Measurements from ENCODE around the gene EIF2AK3. TPM values are rescaled to one million over a fixed set of nuclear protein-coding genes. Genes with fewer than 3 reads are reported as not detected.
A peak's percentile ranks its signal among the peaks of the same experiment; 100 is the strongest.

Gene EIF2AK3
- total and polyA plus RNA-seq, 2 of the 13 experiments (the other 11 are each of a cell fraction or from before 2014, with no cell fraction given) = 10.3 to 30.6 TPM

DNA sequence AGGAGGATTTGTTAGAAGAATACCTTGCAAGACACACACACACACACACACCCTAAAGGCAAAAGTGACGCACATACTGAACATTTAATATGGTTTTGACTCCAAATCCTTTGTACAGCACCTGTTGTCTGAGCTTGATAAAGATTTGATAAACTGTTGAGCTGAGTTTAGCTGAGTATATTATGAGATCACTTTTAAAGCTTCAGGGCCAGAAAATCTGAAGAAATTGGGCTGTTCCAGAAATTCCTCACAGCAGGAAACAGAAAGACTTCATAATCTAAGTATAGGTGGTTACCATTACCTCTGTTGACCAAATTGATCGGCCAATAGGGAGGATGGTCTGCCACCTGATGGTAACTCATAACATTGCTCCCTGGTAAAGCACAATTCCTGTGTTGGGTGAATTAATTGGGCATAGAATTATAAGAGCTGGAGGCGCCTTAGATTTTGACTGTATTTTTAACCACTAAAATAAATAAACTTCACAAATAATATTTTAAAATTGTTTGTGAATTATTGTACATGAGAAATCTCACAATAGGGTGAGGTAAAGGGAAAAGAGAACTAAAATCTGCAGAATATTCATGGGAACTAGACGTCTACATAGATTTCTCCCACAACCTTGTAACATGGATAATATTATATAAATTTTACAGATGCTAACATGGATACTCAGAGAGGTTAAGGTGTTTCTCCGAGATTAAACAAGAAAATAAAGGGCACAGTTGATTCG is 42.4 kb upstream of the EIF2AK3 start:
- H3K4me2 ChIP-seq (ENCODE audit: low read depth, low read length) = no peak overlapping the region
- FAIRE-seq = peak; percentile 43
- no TSS peak for BruUV-seq (replicated peaks)
- H3K4me3 ChIP-seq (replicated peaks in 1 of 3; ENCODE audit: insufficient read depth in 1 of 3, low read depth in 2 of 3, low read length in 3 of 3) = no peak overlapping the region
- ChIA-PET CTCF (ENCODE audit: low intra/inter-chr PET ratio, low total read pairs) (interaction anchor here (6.6 kb wide), 1 partner anchor 78 kb away, joined by 139 read pairs; no protein-coding TSS in a partner anchor), POLR2A (interaction anchor here (1.5 to 1.7 kb wide), 3 partner anchors 10 to 42 kb away, joined by 4 to 7 read pairs (median 6); partner anchors contain the start of genes EIF2AK3 and RPIA)
- DNase-seq (ENCODE audit: low spot score) = peak; percentile 58
- intact Hi-C loops (cut with micrococcal nuclease; ENCODE audit: unreplicated experiment) (loop anchor here (1.0 kb wide), 3 partner anchors 22 to 78 kb away; partner anchors contain the start of genes EIF2AK3 and RPIA), in situ Hi-C loops (cut with HindIII; ENCODE audit: extremely low pct_ligation_motif_present, low pct_unique_long_range_greater_than_20kb) (loop anchor here (5.0 kb wide), 1 partner anchor 77 kb away; no protein-coding TSS in a partner anchor)
- no peaks in the 10 kb centered on the region for H3K36me3 ChIP-seq (replicated peaks in 1 of 2; ENCODE audit: control insufficient read depth in 1 of 2, insufficient read depth in 2 of 2, low read length in 2 of 2)
- no peak overlapping the region for H3K27ac ChIP-seq (ENCODE audit: extremely low read length, insufficient read depth, low read length)
- H3K27me3 ChIP-seq (ENCODE audit: control insufficient read depth in 1 of 2, insufficient read depth in 2 of 2, low read length in 2 of 2) = no peaks in the 10 kb centered on the region
- peaks cover 13% of the 10 kb centered on the region for H3K4me1 ChIP-seq (ENCODE audit: insufficient read depth, low read length)
- H2AFZ ChIP-seq (ENCODE audit: low read length) = no peak overlapping the region
- H3K9me3 ChIP-seq (ENCODE audit: low read length) = no peaks in the 10 kb centered on the region
- ATAC-seq = peak; percentile 84
- H4K20me1 ChIP-seq (ENCODE audit: insufficient read depth, low read length) = no peaks in the 10 kb centered on the region
- H3K9ac ChIP-seq (ENCODE audit: insufficient read depth, low read depth, low read length) = no peak overlapping the region
- 54% methylated on average over 6 of the region's 6 CpGs for WGBS (ENCODE audit: low lambda C conversion rate)
- no peaks in the 10 kb centered on the region for H3K79me2 ChIP-seq (ENCODE audit: insufficient read depth, low read length)
- TF ChIP-seq ZIK1 (CRISPR knock-in tag; IDR thresholded peaks at IDR 0.05; ENCODE audit: borderline replicate concordance, low read depth) (no peak), SAFB2 (CRISPR knock-in tag; IDR thresholded peaks at IDR 0.05; ENCODE audit: borderline replicate concordance, low read depth) (no peak), SNAI1 (CRISPR knock-in tag; IDR thresholded peaks at IDR 0.05; ENCODE audit: borderline replicate concordance) (0 out of 2 replicates have a peak, but pooled peaks have one; percentile 39), RAD21 (CRISPR knock-in tag; IDR thresholded peaks at IDR 0.05) (peak; percentile 59; the same call in 1 of the 2 replicates), ZNF792 (CRISPR knock-in tag; IDR thresholded peaks at IDR 0.05) (no peak), FOXA3 (CRISPR knock-in tag; IDR thresholded peaks at IDR 0.05) (0 out of 2 replicates have a peak, but pooled peaks have one; percentile 41), SMC3 (IDR thresholded peaks at IDR 0.05; ENCODE audit: low read length) (peak; percentile 86), ZNF207 (IDR thresholded peaks at IDR 0.05; ENCODE audit: borderline replicate concordance) (no peak), FOXA1 (IDR thresholded peaks at IDR 0.05) (no peak), FOXA1 (CRISPR knock-in tag; IDR thresholded peaks at IDR 0.05) (peak; percentile 33; the same call in 1 of the 2 replicates), STAG1 (CRISPR knock-in tag; IDR thresholded peaks at IDR 0.05) (peak; percentile 78), SRSF1 (optimal IDR thresholded peaks at IDR 0.05; ENCODE audit: low read depth, low read length) (no peak), PLRG1 (conservative IDR thresholded peaks at IDR 0.05) (no peak), ZNF644 (CRISPR knock-in tag; IDR thresholded peaks at IDR 0.05; ENCODE audit: low read depth) (peak; percentile 47; the same call in 1 of the 2 replicates)
- TF ChIP-seq, protein P1, sequence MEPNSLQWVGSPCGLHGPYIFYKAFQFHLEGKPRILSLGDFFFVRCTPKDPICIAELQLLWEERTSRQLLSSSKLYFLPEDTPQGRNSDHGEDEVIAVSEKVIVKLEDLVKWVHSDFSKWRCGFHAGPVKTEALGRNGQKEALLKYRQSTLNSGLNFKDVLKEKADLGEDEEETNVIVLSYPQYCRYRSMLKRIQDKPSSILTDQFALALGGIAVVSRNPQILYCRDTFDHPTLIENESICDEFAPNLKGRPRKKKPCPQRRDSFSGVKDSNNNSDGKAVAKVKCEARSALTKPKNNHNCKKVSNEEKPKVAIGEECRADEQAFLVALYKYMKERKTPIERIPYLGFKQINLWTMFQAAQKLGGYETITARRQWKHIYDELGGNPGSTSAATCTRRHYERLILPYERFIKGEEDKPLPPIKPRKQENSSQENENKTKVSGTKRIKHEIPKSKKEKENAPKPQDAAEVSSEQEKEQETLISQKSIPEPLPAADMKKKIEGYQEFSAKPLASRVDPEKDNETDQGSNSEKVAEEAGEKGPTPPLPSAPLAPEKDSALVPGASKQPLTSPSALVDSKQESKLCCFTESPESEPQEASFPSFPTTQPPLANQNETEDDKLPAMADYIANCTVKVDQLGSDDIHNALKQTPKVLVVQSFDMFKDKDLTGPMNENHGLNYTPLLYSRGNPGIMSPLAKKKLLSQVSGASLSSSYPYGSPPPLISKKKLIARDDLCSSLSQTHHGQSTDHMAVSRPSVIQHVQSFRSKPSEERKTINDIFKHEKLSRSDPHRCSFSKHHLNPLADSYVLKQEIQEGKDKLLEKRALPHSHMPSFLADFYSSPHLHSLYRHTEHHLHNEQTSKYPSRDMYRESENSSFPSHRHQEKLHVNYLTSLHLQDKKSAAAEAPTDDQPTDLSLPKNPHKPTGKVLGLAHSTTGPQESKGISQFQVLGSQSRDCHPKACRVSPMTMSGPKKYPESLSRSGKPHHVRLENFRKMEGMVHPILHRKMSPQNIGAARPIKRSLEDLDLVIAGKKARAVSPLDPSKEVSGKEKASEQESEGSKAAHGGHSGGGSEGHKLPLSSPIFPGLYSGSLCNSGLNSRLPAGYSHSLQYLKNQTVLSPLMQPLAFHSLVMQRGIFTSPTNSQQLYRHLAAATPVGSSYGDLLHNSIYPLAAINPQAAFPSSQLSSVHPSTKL (CRISPR knock-in tag; IDR thresholded peaks at IDR 0.05) = 0 out of 2 replicates have a peak, but pooled peaks have one; percentile 19
- TF ChIP-seq, protein P2, sequence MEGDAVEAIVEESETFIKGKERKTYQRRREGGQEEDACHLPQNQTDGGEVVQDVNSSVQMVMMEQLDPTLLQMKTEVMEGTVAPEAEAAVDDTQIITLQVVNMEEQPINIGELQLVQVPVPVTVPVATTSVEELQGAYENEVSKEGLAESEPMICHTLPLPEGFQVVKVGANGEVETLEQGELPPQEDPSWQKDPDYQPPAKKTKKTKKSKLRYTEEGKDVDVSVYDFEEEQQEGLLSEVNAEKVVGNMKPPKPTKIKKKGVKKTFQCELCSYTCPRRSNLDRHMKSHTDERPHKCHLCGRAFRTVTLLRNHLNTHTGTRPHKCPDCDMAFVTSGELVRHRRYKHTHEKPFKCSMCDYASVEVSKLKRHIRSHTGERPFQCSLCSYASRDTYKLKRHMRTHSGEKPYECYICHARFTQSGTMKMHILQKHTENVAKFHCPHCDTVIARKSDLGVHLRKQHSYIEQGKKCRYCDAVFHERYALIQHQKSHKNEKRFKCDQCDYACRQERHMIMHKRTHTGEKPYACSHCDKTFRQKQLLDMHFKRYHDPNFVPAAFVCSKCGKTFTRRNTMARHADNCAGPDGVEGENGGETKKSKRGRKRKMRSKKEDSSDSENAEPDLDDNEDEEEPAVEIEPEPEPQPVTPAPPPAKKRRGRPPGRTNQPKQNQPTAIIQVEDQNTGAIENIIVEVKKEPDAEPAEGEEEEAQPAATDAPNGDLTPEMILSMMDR (CRISPR knock-in tag; IDR thresholded peaks at IDR 0.05) = peak; percentile 80
- TF ChIP-seq, protein P3, sequence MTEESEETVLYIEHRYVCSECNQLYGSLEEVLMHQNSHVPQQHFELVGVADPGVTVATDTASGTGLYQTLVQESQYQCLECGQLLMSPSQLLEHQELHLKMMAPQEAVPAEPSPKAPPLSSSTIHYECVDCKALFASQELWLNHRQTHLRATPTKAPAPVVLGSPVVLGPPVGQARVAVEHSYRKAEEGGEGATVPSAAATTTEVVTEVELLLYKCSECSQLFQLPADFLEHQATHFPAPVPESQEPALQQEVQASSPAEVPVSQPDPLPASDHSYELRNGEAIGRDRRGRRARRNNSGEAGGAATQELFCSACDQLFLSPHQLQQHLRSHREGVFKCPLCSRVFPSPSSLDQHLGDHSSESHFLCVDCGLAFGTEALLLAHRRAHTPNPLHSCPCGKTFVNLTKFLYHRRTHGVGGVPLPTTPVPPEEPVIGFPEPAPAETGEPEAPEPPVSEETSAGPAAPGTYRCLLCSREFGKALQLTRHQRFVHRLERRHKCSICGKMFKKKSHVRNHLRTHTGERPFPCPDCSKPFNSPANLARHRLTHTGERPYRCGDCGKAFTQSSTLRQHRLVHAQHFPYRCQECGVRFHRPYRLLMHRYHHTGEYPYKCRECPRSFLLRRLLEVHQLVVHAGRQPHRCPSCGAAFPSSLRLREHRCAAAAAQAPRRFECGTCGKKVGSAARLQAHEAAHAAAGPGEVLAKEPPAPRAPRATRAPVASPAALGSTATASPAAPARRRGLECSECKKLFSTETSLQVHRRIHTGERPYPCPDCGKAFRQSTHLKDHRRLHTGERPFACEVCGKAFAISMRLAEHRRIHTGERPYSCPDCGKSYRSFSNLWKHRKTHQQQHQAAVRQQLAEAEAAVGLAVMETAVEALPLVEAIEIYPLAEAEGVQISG (CRISPR knock-in tag; IDR thresholded peaks at IDR 0.05) = no peak
